H1 (cell line): ENCODE results near the gene PTPRG. TPM values are rescaled to one million over a fixed set of nuclear protein-coding genes. Genes with fewer than 3 reads are reported as not detected.

Experiments
- ATF2 ChIP-seq: IDR thresholded peaks from 2 replicates; pipeline ENCODE4 v1.6.1; 2012; ENCODE audit warnings: low read length, inconsistent platforms
- KDM5A ChIP-seq: fragments of 200-600 bp; IDR thresholded peaks from 2 replicates; pipeline ENCODE4 v1.7.1; 2012; ENCODE audit warnings: mild to moderate bottlenecking, low read length, inconsistent platforms, mixed read lengths
- polyA plus RNA-seq, 7 experiments: library from polyadenylated mRNA; depleted of rRNA in 3 of 7; stranded (reverse) in 5 of 7; unstranded in 2 of 7; fragments of >200 nt in 5 of 7; fragments of 200-250 nt in 2 of 7; gene quantifications; 1 replicate in 5 of 7; 2 replicates in 1 of 7; 4 replicates in 1 of 7; pipeline versions ENCODE4 v1.2.1 to v1.2.3, GENCODE V29; 2011 to 2013; ENCODE audit warnings: missing spikeins in 2 of 7, mixed read lengths in 2 of 7
- total RNA-seq: library from RNA; stranded (reverse); fragmentation: NEBNext Ultra II Directional; extraction: Animal tissue kit (Norgen Biotek cat#: 25700); gene quantifications from 2 replicates; pipeline ENCODE4 v1.2.1, GENCODE V29; 2021

Gene PTPRG
- total and polyA plus RNA-seq, 2 of the 8 experiments (the other 6 are each of a cell fraction or from before 2014, with no cell fraction given), result 23.3 to 96.2 TPM

- TF ChIP-seq ATF2 (no peak), KDM5A (no peak)
Measured at GRCh38 chr3:62287392-62287927, 726.1 kb downstream of the PTPRG start (continued).
